Muscle layer of colon (tissue), 2 donors: ENCODE results near the gene CCSER1.
"Not testable (repeated sequence)": the region's sequence is repeated elsewhere in the genome, so short reads cannot be mapped to it uniquely, and the experiment has no call there.

ENCODE experiments used
- H3K27ac ChIP-seq: one replicate; pipeline ENCODE4 v1.7.0; 2013; ENCODE audit warnings: low read depth, mild to moderate bottlenecking, low read length, moderate library complexity
- H3K27me3 ChIP-seq, 2 donors: one replicate each; pipeline ENCODE4 v1.7.0; 2013; ENCODE audit warnings: low read length in 2 of 2, mild to moderate bottlenecking in 2 of 2; ENCODE audit not compliant: insufficient read depth in 2 of 2, control insufficient read depth in 1 of 2
- H3K36me3 ChIP-seq: one replicate; pipeline ENCODE4 v1.7.0; 2013; ENCODE audit warnings: mild to moderate bottlenecking, low read length; ENCODE audit not compliant: insufficient read depth
- H3K4me1 ChIP-seq: one replicate; pipeline ENCODE4 v1.7.0; 2013; ENCODE audit warnings: mild to moderate bottlenecking, low read length; ENCODE audit not compliant: insufficient read depth
- H3K4me3 ChIP-seq, 2 donors: one replicate each; pipeline ENCODE4 v1.7.0; 2013; ENCODE audit warnings: low read length in 2 of 2, low read depth in 1 of 2, mild to moderate bottlenecking in 1 of 2, moderate library complexity in 1 of 2
- H3K9ac ChIP-seq: one replicate; pipeline ENCODE4 v1.7.0; 2013; ENCODE audit warnings: low read length
- H3K9me3 ChIP-seq: one replicate; pipeline ENCODE4 v1.7.0; 2013; ENCODE audit warnings: mild to moderate bottlenecking, low read length
- donor health status: abdominal sarcoma.
- donor health status: Adenocarcinoma of cecum.

Gene CCSER1

GRCh38 chr4:91434631-91435030 is 1307.4 kb downstream of the CCSER1 start:
- Histone ChIP-seq H3K27ac (no peak overlapping the region), H3K4me1 (no peaks in the 10 kb centered on the region), H3K9ac (no peak overlapping the region), H3K36me3 (no peaks in the 10 kb centered on the region), H3K9me3 (no peaks in the 10 kb centered on the region), H3K4me3 (no peak overlapping the region), H3K27me3 (no peaks in the 10 kb centered on the region)

DNA sequence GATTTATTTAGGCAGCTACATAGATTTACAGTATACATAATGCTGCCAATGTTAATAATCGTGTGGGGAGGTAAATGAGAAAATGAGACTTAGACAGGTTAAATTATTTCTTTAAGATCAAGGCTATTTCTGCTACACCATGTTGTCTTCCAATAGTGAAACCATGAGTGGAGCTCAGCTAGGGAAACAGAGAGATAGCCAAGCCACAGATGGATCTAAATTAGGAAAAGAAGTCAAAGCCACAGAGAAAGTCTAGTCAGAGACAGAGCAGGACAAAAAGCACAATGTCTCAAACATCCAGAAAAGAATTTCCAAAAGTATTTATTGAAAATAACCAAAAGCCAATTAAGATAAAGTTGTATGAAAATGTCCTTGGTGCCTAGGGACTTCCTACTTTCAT is 1309.4 kb downstream of the CCSER1 start:
- H3K27ac ChIP-seq: no peak overlapping the region
- H3K27me3 ChIP-seq: no peaks in the 10 kb centered on the region
- no peak overlapping the region for H3K9ac ChIP-seq
- H3K4me1 ChIP-seq: no peaks in the 10 kb centered on the region
- no peak overlapping the region for H3K4me3 ChIP-seq
- H3K9me3 ChIP-seq: no peaks in the 10 kb centered on the region
- H3K36me3 ChIP-seq: no peaks in the 10 kb centered on the region

DNA sequence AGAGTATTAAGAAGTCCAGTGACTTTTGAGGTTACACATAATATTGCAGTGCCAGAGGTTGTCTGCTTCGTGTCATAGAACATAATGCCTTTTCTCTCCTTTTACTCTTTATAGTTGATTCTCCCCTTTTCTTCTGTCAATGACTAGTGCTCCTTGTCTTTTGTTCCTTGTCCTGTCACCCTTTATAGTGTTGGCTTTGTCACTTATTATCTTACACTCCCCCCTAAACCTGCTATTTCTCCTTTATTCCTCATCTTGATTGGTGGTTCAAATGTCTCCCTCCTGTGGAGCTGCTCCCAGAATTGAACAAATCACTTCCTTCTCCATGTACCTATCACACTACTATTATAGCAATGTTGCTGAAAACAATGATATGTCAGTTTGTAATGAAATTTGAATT is 1320.0 kb downstream of the CCSER1 start:
- Histone ChIP-seq H3K9me3 (no peaks in the 10 kb centered on the region), H3K27me3 (no peaks in the 10 kb centered on the region), H3K4me1 (no peaks in the 10 kb centered on the region), H3K9ac (no peak overlapping the region), H3K36me3 (no peaks in the 10 kb centered on the region), H3K4me3 (no peak overlapping the region), H3K27ac (no peak overlapping the region)

- no peak overlapping the region for H3K27ac ChIP-seq
- H3K9me3 ChIP-seq: no peaks in the 10 kb centered on the region
- no peaks in the 10 kb centered on the region for H3K27me3 ChIP-seq
- H3K36me3 ChIP-seq: no peaks in the 10 kb centered on the region
- H3K4me1 ChIP-seq: no peaks in the 10 kb centered on the region
- no peak overlapping the region for H3K9ac ChIP-seq
- H3K4me3 ChIP-seq: no peak overlapping the region
Observed at GRCh38 chr4:91448668-91449330, 1321.6 kb downstream of the CCSER1 start.

DNA sequence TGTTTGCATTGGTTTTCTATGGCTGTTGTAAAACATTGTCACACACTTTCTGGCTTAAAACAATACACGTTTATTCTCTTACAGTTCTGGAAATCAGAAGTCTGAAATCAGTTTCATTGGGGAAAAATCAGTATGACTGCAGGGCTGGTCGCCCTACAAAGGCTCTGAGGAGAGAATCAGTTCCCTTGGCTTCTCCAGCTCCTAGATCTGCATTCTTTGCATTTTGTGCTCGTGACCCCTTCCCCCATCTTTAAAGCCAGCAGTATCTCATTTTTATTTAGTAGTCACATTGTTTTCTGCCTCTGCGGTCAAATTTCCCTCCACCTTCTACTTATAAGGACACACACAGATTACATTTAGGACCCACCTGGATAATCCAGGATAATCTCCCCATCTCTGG is 1326.9 kb downstream of the CCSER1 start:
- H3K9ac ChIP-seq: no peak overlapping the region
- no peaks in the 10 kb centered on the region for H3K36me3 ChIP-seq
- no peaks in the 10 kb centered on the region for H3K4me1 ChIP-seq
- no peaks in the 10 kb centered on the region for H3K27me3 ChIP-seq
- no peaks in the 10 kb centered on the region for H3K9me3 ChIP-seq
- no peak overlapping the region for H3K27ac ChIP-seq
- no peak overlapping the region for H3K4me3 ChIP-seq

- H3K27me3 ChIP-seq, H3K4me1 ChIP-seq, H3K36me3 ChIP-seq, H3K4me3 ChIP-seq, H3K27ac ChIP-seq, H3K9me3 ChIP-seq, H3K9ac ChIP-seq: not testable (repeated sequence)
Observed at GRCh38 chr4:91462566-91462965, 1335.4 kb downstream of the CCSER1 start.

- H3K27ac ChIP-seq: no peak overlapping the region
- no peaks in the 10 kb centered on the region for H3K36me3 ChIP-seq
- H3K9ac ChIP-seq: no peak overlapping the region
- no peaks in the 10 kb centered on the region for H3K27me3 ChIP-seq
- H3K4me3 ChIP-seq: no peak overlapping the region
- no peaks in the 10 kb centered on the region for H3K9me3 ChIP-seq
- H3K4me1 ChIP-seq: no peaks in the 10 kb centered on the region
Observed at GRCh38 chr4:91470671-91471070, 1343.5 kb downstream of the CCSER1 start.

DNA sequence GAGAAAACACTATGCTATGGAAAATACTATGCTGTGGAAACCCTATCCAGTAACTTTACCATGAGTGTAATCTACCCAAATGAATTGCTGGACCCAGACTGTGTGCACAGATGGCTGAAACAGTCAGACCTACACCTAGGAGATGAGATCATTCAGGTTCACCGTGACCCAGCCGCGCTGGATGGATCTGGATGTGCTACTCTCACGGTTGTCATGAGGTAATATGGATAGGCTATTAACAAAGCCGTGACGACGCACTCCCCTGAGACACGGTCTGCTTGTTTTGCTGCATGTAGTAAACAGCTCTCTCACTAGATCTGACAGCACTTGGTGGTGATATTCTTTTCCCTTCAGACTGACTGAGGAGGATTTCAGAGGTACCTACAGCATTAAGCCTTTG is 1344.1 kb downstream of the CCSER1 start:
- Histone ChIP-seq H3K9ac (no peak overlapping the region), H3K9me3 (no peaks in the 10 kb centered on the region), H3K27me3 (no peaks in the 10 kb centered on the region), H3K27ac (no peak overlapping the region), H3K36me3 (no peaks in the 10 kb centered on the region), H3K4me3 (no peak overlapping the region), H3K4me1 (no peaks in the 10 kb centered on the region)

DNA sequence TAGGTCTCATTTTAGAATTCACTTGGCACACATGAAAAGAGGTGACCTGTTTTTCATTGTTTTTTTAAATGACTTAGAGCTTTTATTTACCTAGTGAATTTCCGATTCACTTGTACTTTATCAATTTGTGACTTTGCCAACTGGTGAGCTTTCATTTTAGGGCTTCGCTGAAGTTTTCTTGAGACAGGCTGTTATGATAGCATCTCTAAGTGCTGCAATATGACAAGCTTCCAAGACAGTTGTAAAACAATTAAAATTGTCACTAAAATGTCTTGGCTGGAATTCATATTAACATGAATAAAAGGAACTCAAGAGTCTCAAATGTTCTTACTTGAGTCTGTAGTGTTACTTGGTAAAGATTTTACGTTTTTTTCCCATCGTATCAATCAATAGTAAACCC is 1344.9 kb downstream of the CCSER1 start:
- Histone ChIP-seq H3K4me3 (no peak overlapping the region), H3K4me1 (no peaks in the 10 kb centered on the region), H3K9ac (no peak overlapping the region), H3K36me3 (no peaks in the 10 kb centered on the region), H3K27ac (no peak overlapping the region), H3K27me3 (no peaks in the 10 kb centered on the region), H3K9me3 (no peaks in the 10 kb centered on the region)

DNA sequence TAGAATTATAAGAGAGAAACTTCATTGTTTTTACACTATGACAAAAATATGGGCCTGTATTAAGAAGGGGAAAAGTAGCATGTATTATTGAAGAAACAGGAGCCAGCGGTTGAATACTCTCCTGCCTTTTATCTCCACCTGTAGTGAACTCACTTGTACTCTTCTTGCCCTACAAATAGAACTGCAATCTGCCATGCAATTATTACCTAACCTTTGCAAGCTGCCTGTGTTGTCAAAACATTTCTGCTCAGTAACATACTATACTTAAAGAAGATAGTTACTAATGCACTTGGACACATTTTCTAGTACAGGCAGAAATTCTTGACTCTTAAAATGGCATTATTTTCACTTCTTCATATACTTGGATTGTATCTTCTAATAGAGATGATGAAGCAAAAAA is 1358.2 kb downstream of the CCSER1 start:
- no peaks in the 10 kb centered on the region for H3K9me3 ChIP-seq
- no peaks in the 10 kb centered on the region for H3K4me1 ChIP-seq
- H3K27ac ChIP-seq: no peak overlapping the region

DNA sequence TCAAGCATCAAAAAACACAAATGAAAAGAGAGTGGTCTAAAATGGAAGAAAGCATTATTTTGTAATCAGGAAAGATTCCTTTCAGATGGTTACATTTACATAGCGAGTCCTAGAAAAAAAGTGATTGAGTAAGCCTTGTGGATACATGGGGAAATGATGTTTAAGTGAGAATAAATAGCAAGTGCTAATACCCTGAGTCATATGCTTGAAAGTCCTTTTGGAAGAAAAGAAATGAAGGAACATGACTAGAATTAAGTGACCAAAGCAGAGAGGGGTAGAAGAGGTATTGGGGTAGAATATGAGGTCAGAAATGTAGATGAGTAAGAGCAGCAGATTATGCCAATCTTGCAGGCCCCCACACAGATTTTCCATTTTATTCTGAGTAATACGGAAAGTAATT is 1361.8 kb downstream of the CCSER1 start:
- Histone ChIP-seq H3K27ac (no peak overlapping the region), H3K27me3 (no peaks in the 10 kb centered on the region), H3K4me1 (no peaks in the 10 kb centered on the region), H3K9ac (no peak overlapping the region), H3K4me3 (no peak overlapping the region), H3K36me3 (no peaks in the 10 kb centered on the region), H3K9me3 (no peaks in the 10 kb centered on the region)

More for the DNA sequence above, 1358.2 kb downstream of the CCSER1 start:
- Histone ChIP-seq H3K36me3 (no peaks in the 10 kb centered on the region), H3K9ac (no peak overlapping the region), H3K27me3 (no peaks in the 10 kb centered on the region), H3K4me3 (no peak overlapping the region)

DNA sequence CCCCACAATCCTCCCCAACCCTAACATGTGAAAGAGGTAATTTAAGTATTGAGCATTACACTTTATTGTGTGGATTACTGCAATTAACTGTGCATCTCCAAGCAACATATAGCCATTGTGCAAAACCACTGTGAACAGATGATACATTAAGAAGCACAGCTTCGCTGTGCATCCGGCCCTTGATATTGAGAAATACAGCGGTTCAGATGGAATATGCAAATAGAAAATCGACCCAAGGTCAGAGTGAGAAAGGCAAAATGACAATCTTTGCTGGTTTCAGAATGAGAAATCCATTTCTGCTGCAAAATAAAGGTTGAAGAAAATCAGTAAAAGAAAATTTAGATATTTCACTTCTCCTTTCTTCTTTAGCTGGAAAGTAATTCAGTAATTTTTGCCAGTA is 1370.7 kb downstream of the CCSER1 start:
- Histone ChIP-seq H3K9me3 (no peaks in the 10 kb centered on the region), H3K36me3 (no peaks in the 10 kb centered on the region), H3K4me3 (no peak overlapping the region)

More for the DNA sequence above, 1370.7 kb downstream of the CCSER1 start:
- H3K9ac ChIP-seq: no peak overlapping the region
- no peaks in the 10 kb centered on the region for H3K27me3 ChIP-seq
- no peak overlapping the region for H3K27ac ChIP-seq
- H3K4me1 ChIP-seq: no peaks in the 10 kb centered on the region
